Brain pericyte (primary cell): Measurements from ENCODE around the gene ENPP7.

ENCODE experiments used
- DNase-seq: peaks from one replicate; pipeline ENCODE4 v3.0.0-alpha.2; 2012; ENCODE audit warnings: low read depth, low spot score

Gene ENPP7

DNA sequence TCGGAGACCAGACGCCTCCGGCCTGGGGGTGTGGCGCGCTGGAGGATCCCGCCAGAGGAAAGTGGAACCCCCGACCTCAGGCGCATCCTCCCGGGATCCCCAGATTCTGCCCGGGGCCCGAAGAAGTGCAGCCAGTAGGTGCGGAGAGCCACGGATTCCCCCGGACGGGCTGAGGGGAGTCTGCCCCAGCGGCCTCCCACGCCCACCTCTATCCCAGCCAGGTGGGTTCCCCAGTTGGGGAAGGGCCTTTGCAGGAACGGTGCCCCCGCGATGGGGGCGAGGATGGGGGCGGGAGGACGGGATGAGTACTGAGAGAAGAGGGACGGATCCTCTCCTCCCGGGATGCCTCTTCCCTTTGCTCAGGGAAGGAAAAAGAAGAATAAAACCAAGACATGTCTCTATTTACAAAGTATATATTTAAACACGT is 61.0 kb downstream of the ENPP7 start:
- no peak for DNase-seq
